Stimulated activated CD8-positive, alpha-beta memory T cell treated with anti-CD3 and anti-CD28 coated beads, Interleukin-12 subunit alpha, Interleukin-12 subunit beta, amount 100 ng/mL, for 1 hour (primary cell): ENCODE data around the gene KANSL1L.
"Not testable (repeated sequence)": the region's sequence is repeated elsewhere in the genome, so short reads cannot be mapped to it uniquely, and the experiment has no call there.

Source experiments
- DNase-seq: peaks from one replicate; pipeline ENCODE4 v3.0.0-alpha.2; 2020; ENCODE audit warnings: low read depth

KANSL1L gene

DNA sequence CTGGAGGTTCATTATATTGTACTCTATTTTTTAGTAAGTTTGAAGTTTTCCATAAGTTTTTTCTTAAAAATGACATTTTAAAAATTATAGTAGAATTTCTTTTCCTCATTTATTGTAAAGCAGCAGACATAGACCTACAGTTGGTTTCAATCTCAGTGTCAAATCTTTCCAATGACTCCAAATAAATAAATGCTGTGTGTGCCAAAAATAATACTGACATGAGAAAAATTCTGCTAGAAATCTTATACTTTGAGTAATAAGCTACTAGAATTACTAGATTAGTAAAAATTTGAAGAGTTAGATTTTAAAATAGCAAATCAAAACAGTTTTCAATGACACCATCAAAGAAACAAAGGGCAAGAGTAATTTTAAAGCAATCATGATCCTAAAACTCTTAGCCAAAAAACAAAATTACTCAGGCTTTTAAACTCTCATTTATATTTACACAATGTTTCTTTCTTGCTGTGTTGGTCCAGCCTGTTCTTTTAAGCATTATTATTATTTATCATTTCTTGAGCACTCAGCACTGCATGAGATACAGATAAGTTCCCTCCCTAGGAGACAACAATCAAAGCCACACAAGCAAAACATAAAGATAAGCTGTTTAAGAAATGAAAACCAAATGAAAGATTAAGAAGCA, 8.3 kb upstream of the KANSL1L start:
- DNase-seq: no peak

- DNase-seq: no peak
These were observed 6.6 kb upstream of the KANSL1L start for GRCh38 chr2:210177769-210178168.

GRCh38 chr2:210177115-210177514, 5.9 kb upstream of the KANSL1L start:
- not testable (repeated sequence) for DNase-seq

DNA sequence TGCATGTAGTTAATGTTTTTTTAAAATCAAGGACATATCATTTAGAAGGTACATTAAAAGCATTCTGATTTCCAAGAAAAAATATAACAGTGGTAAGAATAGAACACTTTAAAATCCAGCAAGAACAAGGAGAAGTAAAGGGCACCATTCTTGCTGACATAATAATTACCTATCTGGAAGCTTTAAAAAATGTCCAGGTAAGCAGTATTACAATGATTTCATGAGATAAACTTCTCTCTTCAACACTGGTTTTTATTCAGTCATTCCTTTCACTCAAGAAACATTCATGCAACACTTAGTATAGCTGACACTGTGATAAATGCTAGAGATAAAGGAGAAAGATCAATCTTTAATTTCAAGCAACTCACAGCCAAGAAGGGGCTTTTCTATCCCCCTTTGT, 2.9 kb upstream of the KANSL1L start:
- DNase-seq: no peak

- DNase-seq: no peak
These were observed 988 bp upstream of the KANSL1L start for GRCh38 chr2:210172219-210172575.

GRCh38 chr2:210170446-210171303, 534 bp downstream of the KANSL1L start:
- DNase-seq: peak; percentile 97

GRCh38 chr2:210170196-210170445, 1.1 kb downstream of the KANSL1L start:
- DNase-seq: no peak

DNA sequence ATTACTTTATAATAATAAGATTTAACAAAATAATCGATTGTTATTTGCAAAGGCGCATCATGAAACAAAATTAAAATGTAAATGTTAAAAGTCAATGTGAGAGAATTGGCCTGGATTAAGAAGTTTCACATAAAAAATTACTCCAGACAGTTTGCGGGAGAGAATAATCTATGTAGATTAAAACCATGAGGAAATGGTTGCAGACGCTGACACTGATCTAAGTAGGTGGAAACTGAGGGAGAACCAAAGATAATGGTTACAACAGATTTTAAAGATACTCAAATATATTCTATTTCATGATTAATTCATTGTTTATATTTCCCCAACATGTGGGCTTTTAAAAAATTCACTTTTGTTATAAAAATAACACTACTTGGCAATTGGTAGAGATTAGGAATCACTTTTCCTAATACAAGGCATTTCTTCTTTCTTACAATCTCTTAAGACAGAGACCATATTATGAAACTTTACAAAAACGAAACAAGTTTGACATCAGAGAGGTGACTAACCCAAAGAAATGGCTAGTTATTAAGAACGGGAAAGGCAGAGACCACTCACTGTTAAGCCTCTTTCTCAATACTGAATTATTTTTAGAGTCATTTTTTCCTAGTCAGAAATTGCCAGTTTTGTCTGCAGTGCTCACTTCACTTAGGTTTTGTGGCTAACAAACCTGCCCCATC, 1.6 kb downstream of the KANSL1L start:
- no peak for DNase-seq

GRCh38 chr2:210167227-210167626, 4.0 kb downstream of the KANSL1L start:
- DNase-seq: no peak

- DNase-seq: no peak
These were observed 8.6 kb downstream of the KANSL1L start for GRCh38 chr2:210162466-210163124.

GRCh38 chr2:210159059-210159458, 12.2 kb downstream of the KANSL1L start:
- no peak for DNase-seq

GRCh38 chr2:210158236-210158635, 13.0 kb downstream of the KANSL1L start:
- DNase-seq: no peak

- no peak for DNase-seq
These were observed 13.7 kb downstream of the KANSL1L start for GRCh38 chr2:210157526-210157925.

- no peak for DNase-seq
These were observed 23.6 kb downstream of the KANSL1L start for GRCh38 chr2:210147614-210148013.

- no peak for DNase-seq
These were observed 39.0 kb downstream of the KANSL1L start for GRCh38 chr2:210132239-210132638.

DNA sequence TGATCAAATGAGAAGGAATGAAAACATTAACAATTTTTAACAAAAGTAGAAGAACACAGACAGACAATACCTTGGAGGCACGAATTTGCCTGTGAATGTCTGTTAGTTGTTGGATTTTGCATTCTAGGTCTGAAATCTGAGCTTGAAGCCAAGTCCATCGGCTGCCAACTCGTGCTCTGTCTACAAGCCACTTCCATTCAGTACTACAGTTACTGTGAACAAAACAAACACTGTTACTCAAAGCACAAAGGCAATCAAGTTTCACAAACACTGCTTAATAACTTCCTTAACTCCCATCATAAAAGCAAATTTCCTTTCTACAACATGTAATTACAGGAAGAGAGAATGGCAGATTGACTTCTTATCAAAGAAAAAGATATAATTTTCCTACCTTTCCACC, 42.2 kb downstream of the KANSL1L start:
- DNase-seq: no peak

GRCh38 chr2:210113614-210114235, 57.5 kb downstream of the KANSL1L start:
- no peak for DNase-seq

GRCh38 chr2:210112871-210113270, 58.3 kb downstream of the KANSL1L start:
- DNase-seq: no peak

DNA sequence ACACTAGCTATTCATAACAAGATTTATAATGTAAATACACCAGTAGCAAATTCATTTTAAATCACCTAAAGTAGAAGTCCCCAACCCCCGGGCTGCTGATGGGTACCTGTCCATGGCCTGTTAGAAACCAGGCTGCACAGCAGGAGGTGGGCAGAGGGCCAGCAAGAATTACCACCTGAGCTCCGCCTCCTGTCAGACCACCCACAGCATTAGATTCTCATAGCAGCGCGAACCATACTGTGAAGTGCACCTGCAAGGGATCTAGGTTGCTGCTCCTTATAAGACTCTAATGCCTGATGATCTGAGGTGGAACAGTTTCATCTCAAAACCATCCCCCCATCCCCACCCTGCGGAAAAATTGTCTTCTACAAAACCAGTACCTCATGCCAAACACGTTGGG, 71.3 kb downstream of the KANSL1L start:
- no peak for DNase-seq

DNA sequence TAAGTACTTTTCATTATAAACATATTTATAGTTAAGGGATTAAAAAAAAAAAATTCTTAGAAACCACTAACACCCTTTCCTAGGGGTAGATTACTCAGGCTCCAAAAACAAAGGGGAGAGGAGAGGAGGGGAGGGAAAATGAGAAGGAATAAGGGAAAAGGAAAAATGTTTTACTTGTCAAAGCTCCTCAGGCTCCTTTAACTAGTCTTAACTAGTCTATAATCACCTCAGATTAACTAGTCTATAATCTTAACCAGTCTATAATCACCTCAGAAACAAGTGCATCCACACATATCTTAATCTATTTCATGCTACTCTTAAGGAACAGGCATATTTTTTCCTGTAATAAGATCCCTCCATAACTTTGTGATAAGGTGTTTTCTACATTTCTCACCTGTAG, 76.4 kb downstream of the KANSL1L start:
- no peak for DNase-seq

- no peak for DNase-seq
These were observed 78.4 kb downstream of the KANSL1L start for GRCh38 chr2:210092791-210093190.

DNA sequence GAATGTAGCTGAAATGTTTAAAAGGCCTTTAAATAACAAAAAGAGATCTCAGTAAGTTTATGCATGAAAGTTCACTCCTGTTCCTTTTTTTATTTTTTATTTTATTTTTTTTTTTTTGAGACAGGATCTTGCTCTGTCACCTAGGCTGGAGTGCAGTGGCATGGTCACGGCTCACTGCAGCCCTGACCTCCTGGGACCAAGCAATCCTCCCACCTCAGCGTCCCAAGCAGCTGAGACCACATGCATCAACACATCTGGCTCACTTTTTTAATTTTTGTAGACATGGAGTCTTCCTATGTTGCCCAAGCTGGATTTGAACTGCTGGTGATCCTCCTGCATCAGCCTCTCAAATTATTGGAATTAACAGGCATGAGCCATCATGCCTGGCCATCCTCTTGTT, 84.3 kb downstream of the KANSL1L start:
- no peak for DNase-seq
